GM18511 (cell line): ENCODE results near the gene PCARE.
A peak's percentile ranks its signal among the peaks of the same experiment; 100 is the strongest.
"Not testable (repeated sequence)": the region's sequence is repeated elsewhere in the genome, so short reads cannot be mapped to it uniquely, and the experiment has no call there.

ENCODE experiments used
- ATAC-seq: cut with Tn5 transposase; IDR thresholded peaks from one replicate; pipeline ENCODE4 v1.9.1; 2021; ENCODE audit warnings: mild to moderate bottlenecking, moderate library complexity; ENCODE audit not compliant: unreplicated experiment

PCARE gene

GRCh38 chr2:29074411-29074810 is at the start of gene PCARE:
TSS of gene PCARE (minus strand) at chr2:29074523. CDS start at chr2:29074261, 262 bp downstream.
- ATAC-seq: no peak

GRCh38 chr2:29123617-29124349 is 49.5 kb upstream of the PCARE start:
- ATAC-seq: no peak

DNA sequence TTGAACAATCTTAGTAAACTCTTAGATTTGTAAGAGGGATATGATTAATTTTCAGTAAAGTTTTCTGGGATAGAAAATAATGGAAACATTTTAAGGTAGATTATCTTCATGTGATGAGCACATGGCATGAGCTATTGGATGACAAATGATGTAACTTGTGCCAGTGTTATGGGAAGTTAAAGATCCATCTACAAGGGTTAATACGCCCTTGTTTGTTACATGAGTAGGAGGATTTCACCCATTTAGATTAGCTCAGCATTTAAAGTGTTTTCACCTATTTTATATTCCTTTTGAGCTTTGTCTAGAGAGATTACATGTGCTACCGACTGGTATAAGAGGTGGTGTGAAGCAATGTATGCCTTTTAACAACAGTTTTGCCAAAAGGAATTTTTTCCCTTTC is 46.5 kb upstream of the PCARE start:
- ATAC-seq: no peak

- no peak for ATAC-seq
Observed at GRCh38 chr2:29119211-29119610, 44.9 kb upstream of the PCARE start.

GRCh38 chr2:29117636-29118303 is 43.4 kb upstream of the PCARE start:
- ATAC-seq: no peak

DNA sequence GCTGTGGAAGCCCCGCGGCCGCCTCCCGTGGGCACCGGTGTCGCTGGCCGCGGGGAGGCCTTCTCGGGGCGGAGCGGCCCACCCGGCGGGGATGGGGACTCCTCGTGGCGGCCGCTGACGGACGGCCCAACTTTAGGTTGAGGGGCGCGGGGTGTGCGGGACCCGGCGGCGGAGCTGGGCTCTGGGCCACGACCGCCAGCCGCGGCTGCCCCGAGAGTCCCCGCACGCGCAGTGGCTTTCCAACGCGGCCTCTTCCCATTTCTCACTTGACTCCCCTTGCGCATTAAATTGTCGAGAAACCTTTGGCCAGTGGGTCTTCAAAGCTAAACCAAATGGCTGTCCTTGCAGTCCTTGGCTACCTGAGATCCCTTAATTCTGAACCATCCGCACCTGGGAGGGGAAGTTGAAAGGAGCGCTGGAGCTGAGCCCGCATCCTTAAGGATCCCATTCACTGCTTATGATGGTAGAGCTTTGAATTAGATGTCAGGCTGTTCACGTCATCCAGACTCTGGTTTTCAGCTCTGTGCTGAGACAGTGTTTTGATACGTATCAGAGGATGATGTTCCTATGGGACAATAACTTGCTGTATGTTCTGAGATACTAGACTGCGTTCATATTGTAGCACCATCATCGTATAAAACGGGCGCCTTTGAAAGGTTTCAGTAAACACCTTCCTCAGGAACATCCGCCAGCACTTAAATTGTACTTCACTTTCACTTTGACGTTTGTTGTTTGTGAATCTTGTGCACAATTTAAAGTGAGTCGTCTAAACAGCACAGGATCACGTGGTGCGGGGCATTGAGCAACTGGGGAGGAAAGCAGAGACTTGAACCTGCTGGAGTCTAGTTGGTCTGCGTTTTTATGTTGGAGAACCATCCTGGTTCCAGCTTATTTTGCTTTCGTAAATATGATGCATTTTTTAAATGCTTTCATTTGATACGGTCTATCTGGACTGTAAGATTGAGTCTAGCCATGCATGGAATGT is 41.8 kb upstream of the PCARE start:
- ATAC-seq: peak; percentile 53

DNA sequence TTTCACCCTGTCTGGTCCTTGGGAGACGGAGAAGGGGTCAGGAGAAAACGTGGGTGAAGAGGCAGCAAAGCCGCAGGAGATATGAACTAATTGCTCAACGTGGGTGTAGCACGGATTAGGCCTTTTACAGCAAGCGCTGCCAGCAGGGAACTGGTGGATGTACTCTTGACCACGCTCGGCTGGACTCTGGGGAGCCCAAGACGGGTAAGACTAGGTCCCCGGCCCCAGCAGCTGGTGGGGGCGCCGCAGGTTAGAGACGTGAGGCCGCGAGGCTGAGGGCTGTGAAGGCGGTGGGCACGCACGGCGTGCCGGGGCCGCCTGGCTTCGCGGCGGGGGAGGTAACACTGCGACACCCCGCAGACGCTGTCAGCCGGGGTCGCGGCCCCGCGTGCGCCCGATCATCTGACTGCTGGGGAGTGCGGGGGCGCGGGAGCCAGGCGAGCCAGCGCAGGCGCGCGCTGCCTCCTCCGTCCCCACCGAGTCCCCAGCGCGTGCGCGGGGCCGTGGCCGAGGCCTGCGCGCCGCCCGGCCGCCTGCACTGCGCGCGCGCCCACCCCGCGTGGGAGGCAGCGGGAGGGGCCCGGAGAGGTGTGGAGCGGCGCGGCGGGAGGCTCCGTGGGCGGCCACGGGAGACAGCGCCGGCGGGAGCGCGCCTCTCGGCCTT is 40.8 kb upstream of the PCARE start, which contains the start of gene CLIP4:
TSS of gene CLIP4 (plus strand) at position 470 of the 664 bp plus-strand sequence. CDS start 5,974 bp downstream, outside the sequence.
- ATAC-seq: peak; percentile 47

DNA sequence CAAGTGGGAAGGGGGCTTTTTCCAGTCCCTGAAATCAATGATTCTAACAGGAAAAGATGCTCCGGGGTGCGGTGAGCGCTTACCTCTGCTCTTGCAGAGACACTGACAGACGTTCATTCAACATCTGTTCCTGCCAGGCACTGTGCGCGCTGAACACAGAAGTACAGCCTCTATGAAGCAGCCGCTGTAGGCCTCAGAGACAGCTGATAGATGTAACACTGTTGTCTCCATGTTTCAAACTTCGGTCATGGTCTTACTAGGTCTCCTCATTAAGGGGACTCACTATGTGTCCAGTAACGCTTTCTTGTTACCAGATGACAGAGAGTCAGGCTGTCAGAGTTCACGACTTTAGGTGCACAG is 40.2 kb upstream of the PCARE start:
- no peak for ATAC-seq

DNA sequence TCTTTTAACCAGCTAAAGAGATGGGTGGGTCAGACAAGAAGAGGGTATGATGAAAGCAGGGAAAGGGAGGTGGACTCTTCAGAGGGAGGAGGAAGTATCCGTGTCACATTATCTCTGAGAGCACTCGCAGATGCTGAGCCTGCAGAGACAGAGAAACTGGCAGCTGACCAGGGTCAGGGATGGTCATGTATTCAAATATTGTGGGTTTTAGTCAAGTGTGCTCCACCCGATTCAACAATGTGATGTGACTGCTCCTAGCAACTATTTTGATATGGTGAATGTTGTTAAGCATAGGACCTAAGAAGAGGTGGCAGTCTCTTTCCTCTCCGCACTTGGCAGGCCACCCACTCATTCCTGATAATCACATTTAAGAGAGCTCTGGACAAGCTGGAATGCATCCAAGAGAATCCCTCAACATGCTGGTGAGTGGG is 39.6 kb upstream of the PCARE start:
- no peak for ATAC-seq

DNA sequence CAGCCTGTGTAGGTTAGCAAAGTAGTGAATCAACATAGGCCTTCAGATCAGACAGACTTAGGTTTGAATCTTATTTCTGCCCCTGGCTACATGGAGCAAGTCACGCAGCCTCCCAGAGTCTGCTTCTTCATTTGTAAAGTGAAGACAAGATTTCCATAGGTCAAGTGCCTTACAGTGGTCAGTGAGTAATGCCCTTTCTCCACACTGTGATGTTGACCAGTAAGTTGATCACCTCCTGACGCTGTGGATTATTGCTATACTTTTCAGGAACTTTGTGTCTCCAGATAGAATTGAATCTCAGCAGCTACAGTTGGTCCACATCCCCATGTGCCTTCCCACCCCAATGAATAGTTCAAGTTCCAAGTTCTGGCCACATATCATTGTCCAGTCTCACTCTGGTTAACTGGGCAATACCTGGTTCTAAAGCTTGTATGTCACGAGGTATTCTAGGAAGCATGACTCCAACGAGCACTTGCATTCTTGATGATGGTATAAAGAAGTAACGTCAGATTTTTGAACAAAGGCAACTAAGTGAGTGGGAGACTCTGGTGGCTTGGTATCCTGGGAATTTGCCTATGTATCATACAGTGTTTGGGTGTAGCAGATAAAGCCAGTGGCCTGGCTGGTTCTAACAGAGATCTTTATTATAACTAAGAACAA is 38.8 kb upstream of the PCARE start:
- no peak for ATAC-seq

DNA sequence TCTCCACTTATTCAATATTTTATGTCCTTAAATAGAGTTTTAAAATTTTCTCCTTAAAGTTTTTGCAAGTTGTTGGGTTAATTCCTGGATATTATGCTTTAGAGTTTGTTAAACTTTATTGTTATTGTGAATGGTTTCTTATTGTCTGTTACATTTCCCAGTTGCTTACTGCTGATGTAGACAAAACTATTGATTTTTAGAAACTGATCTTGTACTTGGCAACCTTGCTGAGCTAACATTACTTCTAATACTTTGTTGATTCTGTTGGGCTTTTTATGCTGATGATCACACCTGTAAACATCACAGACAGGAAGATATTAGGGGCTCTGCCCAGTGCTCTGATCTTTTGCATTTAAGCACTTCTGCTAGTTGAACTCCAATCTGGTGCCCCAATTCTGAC is 38.1 kb upstream of the PCARE start:
- no peak for ATAC-seq

DNA sequence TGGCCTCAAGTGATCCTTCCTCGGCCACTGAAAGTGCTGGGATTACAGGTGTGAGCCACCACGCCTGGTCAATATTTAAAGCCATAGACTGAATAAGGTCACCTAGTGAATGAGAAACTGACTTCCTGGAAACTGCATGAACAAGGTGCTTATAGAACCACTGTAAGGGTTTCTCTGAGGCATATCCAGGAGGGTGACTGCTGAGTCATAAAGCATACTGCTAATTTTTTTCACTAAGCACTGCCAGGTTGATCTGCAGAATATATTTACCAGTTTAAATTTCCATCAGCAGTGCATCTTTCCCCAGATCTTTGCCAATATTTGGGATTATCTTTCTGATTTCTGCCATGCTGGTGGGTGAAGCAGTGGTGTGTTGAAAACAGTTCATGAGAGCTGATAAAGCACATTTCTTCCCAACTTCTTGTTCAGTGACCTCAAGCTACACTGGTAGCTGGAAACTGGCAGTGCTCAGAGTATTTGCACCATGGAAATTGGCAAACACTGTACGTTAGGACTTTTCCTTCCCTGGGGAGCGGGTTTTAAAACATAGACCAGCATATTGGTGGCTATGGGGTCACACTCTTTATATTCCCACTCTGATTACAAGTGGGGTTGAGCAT is 36.7 kb upstream of the PCARE start:
- ATAC-seq: peak; percentile 45

DNA sequence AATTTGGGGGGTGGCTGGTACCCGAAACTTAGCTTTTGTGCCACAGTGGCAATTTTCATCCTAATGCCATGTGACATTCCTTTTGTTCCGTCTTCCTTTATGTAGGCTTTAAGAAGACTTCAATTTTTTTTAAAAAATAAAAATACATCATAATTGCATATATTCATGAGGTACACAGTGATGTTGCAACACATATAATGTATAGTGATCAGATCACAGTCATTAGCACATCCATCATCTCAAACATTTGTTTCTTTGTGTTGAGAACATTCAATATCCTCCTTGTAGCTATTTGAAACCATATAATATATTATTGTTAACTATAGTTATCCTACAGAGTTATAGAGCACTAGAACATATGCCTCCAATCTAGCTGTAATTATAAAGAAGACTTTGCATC is 34.9 kb upstream of the PCARE start:
- ATAC-seq: no peak

- no peak for ATAC-seq
Observed at GRCh38 chr2:29108225-29108624, 33.9 kb upstream of the PCARE start.

- not testable (repeated sequence) for ATAC-seq
Observed at GRCh38 chr2:29107547-29107946, 33.2 kb upstream of the PCARE start.

DNA sequence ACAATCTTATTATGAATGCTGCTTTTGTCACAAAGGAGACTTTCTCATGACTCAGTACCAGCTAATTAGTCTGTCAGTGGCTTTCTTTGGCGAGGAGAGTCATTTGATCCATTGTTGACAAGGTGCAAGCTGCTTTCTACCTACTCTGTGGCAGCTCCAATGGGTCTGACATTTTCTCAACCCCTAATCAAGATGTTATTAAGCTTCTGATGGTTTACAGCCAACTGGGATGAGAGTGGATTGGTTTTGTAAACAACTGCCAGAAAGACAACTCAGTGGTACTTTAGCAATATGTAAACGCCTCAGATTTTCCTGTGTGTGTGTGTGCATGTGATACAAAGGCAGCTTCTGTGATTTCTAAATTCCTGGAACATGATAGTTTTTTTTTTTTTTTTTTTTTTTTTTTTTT is 32.7 kb upstream of the PCARE start:
- no peak for ATAC-seq

DNA sequence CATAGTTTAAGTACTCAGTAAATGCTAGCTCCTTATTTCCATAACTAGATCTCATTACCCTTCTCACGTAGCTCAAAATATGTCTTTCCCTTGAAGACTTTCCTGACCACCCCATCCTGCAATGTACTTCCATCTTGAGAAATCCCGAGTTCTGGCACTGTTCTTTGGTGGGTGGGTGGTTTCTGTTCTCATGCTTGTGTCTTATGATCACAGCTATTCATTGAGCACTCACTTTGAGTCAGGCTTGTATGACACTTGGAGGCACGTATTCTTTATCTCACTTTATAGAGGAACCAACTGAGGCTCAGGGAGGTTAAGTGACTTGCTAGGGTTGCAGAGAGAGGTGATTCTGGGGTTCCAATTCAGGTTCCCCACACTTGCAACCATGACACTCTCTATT is 31.9 kb upstream of the PCARE start:
- ATAC-seq: no peak

- ATAC-seq: no peak
Observed at GRCh38 chr2:29105375-29105774, 31.1 kb upstream of the PCARE start.

DNA sequence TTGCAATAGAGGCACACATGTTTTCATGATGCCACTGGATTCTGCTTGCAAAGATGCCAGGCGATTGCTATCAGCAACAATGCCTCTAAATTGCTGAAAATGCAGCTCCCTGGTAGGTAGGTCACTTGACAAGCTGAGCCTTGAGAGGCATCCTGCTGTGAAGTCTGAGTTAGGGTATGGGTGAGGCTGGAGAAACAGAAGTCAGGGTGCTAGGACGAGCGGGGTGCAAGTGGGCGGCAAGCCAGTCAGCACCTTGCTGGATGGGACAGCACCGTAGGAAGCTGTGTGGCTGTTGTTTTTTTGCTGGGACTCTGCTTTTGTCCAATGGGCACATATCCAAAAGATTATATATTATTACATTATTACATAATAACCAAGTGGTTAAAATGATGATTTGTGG is 30.4 kb upstream of the PCARE start:
- no peak for ATAC-seq

GRCh38 chr2:29100564-29100963 is 26.2 kb upstream of the PCARE start:
- no peak for ATAC-seq
